GM13977 (cell line): ENCODE data around the gene TGFBR2.

ENCODE experiments used
- DNase-seq: peaks from one replicate; pipeline ENCODE4 v3.0.0; 2012; ENCODE audit warnings: low spot score
- CTCF ChIP-seq: IDR thresholded peaks from 2 replicates; pipeline ENCODE4 v1.5.1; 2012; ENCODE audit warnings: mild to moderate bottlenecking, control low read depth; ENCODE audit not compliant: insufficient read depth; ENCODE audit errors: extremely low read depth, missing control alignments
- in situ Hi-C: fragments of 300-500 bp; cut with MboI; formaldehyde crosslinking; loops from one replicate; pipeline ENCODE4 v1.12.0; 2022; ENCODE audit warnings: low sequenced_read_pairs, low pct_unique_long_range_greater_than_20kb, mixed read lengths, inconsistent platforms; ENCODE audit not compliant: unreplicated experiment

Gene TGFBR2

GRCh38 chr3:30687930-30688570 lies 81.6 kb downstream of the TGFBR2 start:
- no peak for TF ChIP-seq CTCF
- in situ Hi-C loops = loop anchor here (25.0 kb wide), 2 partner anchors 476 to 651 kb away; no protein-coding TSS in a partner anchor
- DNase-seq = no peak

- DNase-seq = no peak
- no peak for TF ChIP-seq CTCF
- in situ Hi-C loops = loop anchor here (25.0 kb wide), 2 partner anchors 477 to 652 kb away; no protein-coding TSS in a partner anchor
Observed at GRCh38 chr3:30688776-30689641, 82.6 kb downstream of the TGFBR2 start.

- DNase-seq = no peak
- in situ Hi-C loops = loop anchor here (25.0 kb wide), 2 partner anchors 478 to 653 kb away; no protein-coding TSS in a partner anchor
- no peak for TF ChIP-seq CTCF
Observed at GRCh38 chr3:30690199-30690598, 83.8 kb downstream of the TGFBR2 start.

- no peak for TF ChIP-seq CTCF
- DNase-seq = no peak
- in situ Hi-C loops = loop anchor here (25.0 kb wide), 2 partner anchors 479 to 654 kb away; no protein-coding TSS in a partner anchor
Observed at GRCh38 chr3:30691249-30691880, 85.0 kb downstream of the TGFBR2 start.

- in situ Hi-C loops = loop anchor here (25.0 kb wide), 2 partner anchors 480 to 655 kb away; no protein-coding TSS in a partner anchor
Observed at GRCh38 chr3:30691944-30692343, 85.5 kb downstream of the TGFBR2 start.

More at GRCh38 chr3:30691944-30692343, 85.5 kb downstream of the TGFBR2 start:
- DNase-seq = no peak
- TF ChIP-seq CTCF = no peak
